Right lobe of liver (tissue), 6 donors: ENCODE measurements around the gene PAFAH2. TPM values are rescaled to one million over a fixed set of nuclear protein-coding genes. Genes with fewer than 3 reads are reported as not detected.

Source experiments
- ATAC-seq, 4 donors: fragments of 200-7000 bp; cut with Tn5 transposase; one replicate each; pipeline ENCODE4 v1.9.1; 2020; ENCODE audit warnings: mild to moderate bottlenecking in 4 of 4, moderate library complexity in 4 of 4
- DNase-seq, 3 donors: peaks; one replicate each; pipeline ENCODE4 v3.0.0-alpha.2; 2020
- H3K27ac ChIP-seq, 3 donors: fragments of 200-600 bp; one replicate each; pipeline ENCODE4 v1.8.0; 2022
- H3K27me3 ChIP-seq, 2 donors: fragments of 200-600 bp; one replicate each; pipeline ENCODE4 v1.8.0; 2022
- H3K36me3 ChIP-seq, 4 donors: fragments of 200-600 bp; sonication (generic) in 1 of 4; one replicate each; pipeline versions ENCODE4 v1.5.1 to v1.8.0; 2017 to 2022; ENCODE audit warnings: control low read depth in 1 of 4
- H3K4me1 ChIP-seq, 4 donors: fragments of 200-600 bp; sonication (generic) in 1 of 4; one replicate each; pipeline versions ENCODE4 v1.5.1 to v1.8.0; 2017 to 2022; ENCODE audit warnings: control low read depth in 1 of 4
- H3K4me3 ChIP-seq, 3 donors: fragments of 200-600 bp; one replicate each; pipeline ENCODE4 v1.8.0; 2022
- H3K9me3 ChIP-seq, 4 donors: fragments of 200-600 bp; sonication (generic) in 1 of 4; one replicate each; pipeline versions ENCODE4 v1.5.1 to v1.8.0; 2017 to 2022; ENCODE audit warnings: control low read depth in 1 of 4
- POLR2A ChIP-seq: fragments of 450-650 bp; IDR thresholded peaks from one replicate; pipeline ENCODE4 v1.6.1; 2017; ENCODE audit warnings: antibody characterized with exemption, mild to moderate bottlenecking
- WGBS: methylation state at CpG from one replicate; pipeline ENCODE4 v1.1.6; 2018; ENCODE audit warnings: low coverage, low lambda C conversion rate; ENCODE audit not compliant: insufficient coverage; ENCODE audit errors: missing lambda C conversion rate; 5-methylcytosine and 5-hydroxymethylcytosine counted together
- intact Hi-C, 2 donors: fragments of 100-400 bp; cut with DNase I; formaldehyde crosslinking; loops; one replicate each; pipeline versions ENCODE4 v1.11.2 to v1.14.1; 2022
- total RNA-seq, 6 experiments: library from RNA; depleted of rRNA in 2 of 6; stranded (reverse); fragments of >200 nt in 2 of 6; fragmentation: NEBNext Ultra II Directional in 3 of 6; extraction: Animal tissue kit (Norgen Biotek cat#: 25700) in 3 of 6; gene quantifications; one replicate each; pipeline versions ENCODE4 v1.1.0 to v1.2.4, GENCODE V29; 2016 to 2023
- TF ChIP-seq, protein P1 (sequence below), 4 donors: fragments of 200-600 bp in 3 of 4; fragments of 450-650 bp in 1 of 4; IDR thresholded peaks; one replicate each; pipeline versions ENCODE4 v1.5.1 to v1.8.0; 2016 to 2022; ENCODE audit warnings: antibody characterized with exemption in 4 of 4, mild to moderate bottlenecking in 2 of 4
- donor health status: DM: no; HTN: yes; CAD: no.
- donor health status: DM: no; HTN: no; CAD: no.
- donor health status: DM: no; HTN: no; CAD: no.
- donor health status: DM: no; HTN: yes; CAD: no.
- donor health status: DM: no; HTN: yes; CAD: no.

PAFAH2 gene
- total RNA-seq, 6 experiments from 2014 or later, result 13.2 to 25.2 (median 18.6) TPM

DNA sequence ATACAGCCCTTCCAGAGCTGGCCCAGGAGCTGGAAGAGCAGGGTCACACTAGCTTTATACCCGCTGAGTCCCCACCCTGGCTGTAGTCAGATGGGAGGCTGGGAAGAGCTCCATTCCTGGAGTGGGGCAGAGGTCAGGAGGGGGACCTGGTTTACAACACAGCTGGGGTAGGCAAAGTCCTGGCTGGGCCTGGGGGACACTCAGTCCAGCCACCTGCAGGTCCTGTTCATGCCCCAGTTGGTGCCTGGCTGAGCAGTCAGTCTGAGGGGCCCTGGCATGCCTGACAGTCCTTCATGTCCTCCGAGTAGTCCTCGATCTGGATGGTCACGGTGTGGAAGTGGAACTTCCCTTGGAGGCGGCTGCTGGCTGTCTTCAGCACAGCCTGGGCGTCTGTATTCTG, 41.0 kb upstream of the PAFAH2 start:
- no CpG with 5 or more reads among the region's 6 CpGs for WGBS
- no peak overlapping the region for H3K27ac ChIP-seq

DNA sequence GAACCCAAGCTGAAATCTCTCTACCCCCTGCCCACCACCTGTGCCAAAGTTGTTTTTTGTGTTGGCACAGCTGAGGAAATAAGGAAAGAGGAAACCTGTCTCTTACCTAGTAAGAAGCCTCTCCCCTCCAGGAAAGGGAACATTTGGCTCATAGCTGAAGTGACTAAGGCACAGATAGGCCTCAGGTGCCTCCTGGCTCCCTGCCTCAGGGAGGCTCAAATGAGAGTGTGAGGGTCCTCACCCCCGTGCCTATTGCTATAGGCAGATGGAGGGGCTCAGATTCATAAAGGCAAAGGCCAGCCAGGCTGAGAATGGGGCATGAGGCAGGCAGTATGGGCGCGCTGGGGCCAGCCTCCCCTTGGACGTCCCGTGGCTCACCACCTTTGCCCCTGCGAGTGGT, 40.6 kb upstream of the PAFAH2 start:
- intact Hi-C loops, result loop anchor here in 1 of 2 donors (10.0 kb wide), 1 partner anchor 116 kb away; the partner anchor contains the start of gene FAM110D
- no peak overlapping the region for H3K4me3 ChIP-seq
- no peaks in the 10 kb centered on the region for H3K9me3 ChIP-seq
- no peak overlapping the region for H3K27ac ChIP-seq
- no peaks in the 10 kb centered on the region for H3K4me1 ChIP-seq
- ATAC-seq (no peak), DNase-seq (no peak)
- WGBS, result 80% methylated on average over 5 of the region's 6 CpGs
- no peaks in the 10 kb centered on the region for H3K36me3 ChIP-seq
- no peak for TF ChIP-seq POLR2A
- TF ChIP-seq, protein P1, sequence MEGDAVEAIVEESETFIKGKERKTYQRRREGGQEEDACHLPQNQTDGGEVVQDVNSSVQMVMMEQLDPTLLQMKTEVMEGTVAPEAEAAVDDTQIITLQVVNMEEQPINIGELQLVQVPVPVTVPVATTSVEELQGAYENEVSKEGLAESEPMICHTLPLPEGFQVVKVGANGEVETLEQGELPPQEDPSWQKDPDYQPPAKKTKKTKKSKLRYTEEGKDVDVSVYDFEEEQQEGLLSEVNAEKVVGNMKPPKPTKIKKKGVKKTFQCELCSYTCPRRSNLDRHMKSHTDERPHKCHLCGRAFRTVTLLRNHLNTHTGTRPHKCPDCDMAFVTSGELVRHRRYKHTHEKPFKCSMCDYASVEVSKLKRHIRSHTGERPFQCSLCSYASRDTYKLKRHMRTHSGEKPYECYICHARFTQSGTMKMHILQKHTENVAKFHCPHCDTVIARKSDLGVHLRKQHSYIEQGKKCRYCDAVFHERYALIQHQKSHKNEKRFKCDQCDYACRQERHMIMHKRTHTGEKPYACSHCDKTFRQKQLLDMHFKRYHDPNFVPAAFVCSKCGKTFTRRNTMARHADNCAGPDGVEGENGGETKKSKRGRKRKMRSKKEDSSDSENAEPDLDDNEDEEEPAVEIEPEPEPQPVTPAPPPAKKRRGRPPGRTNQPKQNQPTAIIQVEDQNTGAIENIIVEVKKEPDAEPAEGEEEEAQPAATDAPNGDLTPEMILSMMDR (IDR thresholded peaks at IDR 0.05), result no peak
- no peaks in the 10 kb centered on the region for H3K27me3 ChIP-seq

More for the DNA sequence above, 41.0 kb upstream of the PAFAH2 start:
- ATAC-seq, result no peak
- Histone ChIP-seq H3K4me1 (no peaks in the 10 kb centered on the region), H3K9me3 (no peaks in the 10 kb centered on the region), H3K36me3 (no peaks in the 10 kb centered on the region), H3K4me3 (no peak overlapping the region), H3K27me3 (no peaks in the 10 kb centered on the region)
- no peak for DNase-seq
- intact Hi-C loops, result loop anchor here in 1 of 2 donors (10.0 kb wide), 1 partner anchor 116 kb away; the partner anchor contains the start of gene FAM110D
- TF ChIP-seq, protein P1 (IDR thresholded peaks at IDR 0.05), result no peak
- no peak for TF ChIP-seq POLR2A

DNA sequence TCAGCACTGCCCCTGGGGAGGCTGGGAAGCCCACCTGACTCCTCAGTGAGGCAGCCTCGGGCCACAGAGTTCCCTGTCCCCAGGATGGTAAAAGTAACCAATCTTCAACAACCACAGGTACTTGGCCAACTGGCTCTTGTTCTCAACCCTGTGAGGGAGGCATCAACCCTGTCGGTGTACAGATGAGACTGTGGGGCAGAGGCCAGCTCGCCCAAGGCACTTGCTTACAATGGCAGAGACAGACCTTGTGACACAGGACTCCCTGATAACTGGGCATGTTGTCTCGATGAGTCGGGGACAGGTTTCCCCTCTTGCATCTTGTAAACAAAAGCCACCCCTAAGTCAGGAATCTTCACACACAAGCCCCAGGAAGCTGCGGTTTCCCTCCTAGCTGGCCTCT, 40.0 kb upstream of the PAFAH2 start:
- no peak for DNase-seq
- Histone ChIP-seq H3K9me3 (no peaks in the 10 kb centered on the region), H3K4me3 (no peak overlapping the region), H3K4me1 (no peaks in the 10 kb centered on the region), H3K36me3 (no peaks in the 10 kb centered on the region), H3K27me3 (no peaks in the 10 kb centered on the region), H3K27ac (no peak overlapping the region)
- WGBS, result no CpG with 5 or more reads among the region's 6 CpGs
- ATAC-seq, result no peak
- intact Hi-C loops, result loop anchor here in 1 of 2 donors (10.0 kb wide), 1 partner anchor 117 kb away; the partner anchor contains the start of gene FAM110D
- TF ChIP-seq, protein P1 (IDR thresholded peaks at IDR 0.05), result no peak
- TF ChIP-seq POLR2A, result no peak

DNA sequence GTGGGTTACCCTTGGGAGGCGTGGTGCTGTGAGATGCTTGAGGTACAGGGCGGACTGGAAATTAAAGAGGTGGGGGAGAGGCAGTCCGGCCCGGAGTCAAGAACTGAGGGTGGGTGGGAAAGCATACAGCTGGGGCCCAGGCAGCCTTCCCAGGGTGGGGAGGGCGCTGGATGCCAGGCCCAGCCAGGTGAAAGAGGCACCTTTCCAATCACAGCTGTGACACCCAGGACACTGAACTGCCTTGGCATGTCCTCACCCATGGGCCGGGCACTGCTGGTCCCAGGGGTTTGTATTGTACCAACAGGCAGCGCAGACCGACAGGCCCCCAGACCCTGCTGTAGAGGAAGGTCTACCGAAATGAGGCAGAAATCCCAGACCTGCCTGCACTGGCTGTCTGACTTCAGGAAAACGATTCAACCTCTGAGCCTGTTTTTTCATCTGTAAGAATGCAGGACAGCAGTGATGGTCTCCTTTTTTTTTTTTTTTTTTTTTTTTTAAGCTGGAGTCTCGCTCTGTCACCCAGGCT, 39.0 kb upstream of the PAFAH2 start:
- intact Hi-C loops, result loop anchor here in 1 of 2 donors (10.0 kb wide), 1 partner anchor 118 kb away; the partner anchor contains the start of gene FAM110D
- no peak overlapping the region for H3K27ac ChIP-seq

More for the DNA sequence above, 39.0 kb upstream of the PAFAH2 start:
- 50% methylated on average over 5 of the region's 11 CpGs for WGBS
- ATAC-seq (no peak), DNase-seq (no peak)
- Histone ChIP-seq H3K4me3 (no peak overlapping the region), H3K4me1 (no peaks in the 10 kb centered on the region), H3K36me3 (no peaks in the 10 kb centered on the region), H3K27me3 (no peaks in the 10 kb centered on the region), H3K9me3 (no peaks in the 10 kb centered on the region)
- TF ChIP-seq POLR2A, result no peak
- TF ChIP-seq, protein P1 (IDR thresholded peaks at IDR 0.05), result no peak
